Astrocyte (in vitro differentiated cells and primary cell): ENCODE measurements around the gene P2RX1. TPM values are rescaled to one million over a fixed set of nuclear protein-coding genes. Genes with fewer than 3 reads are reported as not detected.

Experiments used
- DNase-seq: peaks from one replicate; pipeline ENCODE4 v3.0.0-alpha.2; 2010; ENCODE audit warnings: low read depth
- FAIRE-seq: peaks from 2 replicates; lab custom pipeline; 2011; peaks lifted over from hg19 to GRCh38; lab: Jason Lieb, UNC
- H2AFZ ChIP-seq: 2 replicates; pipeline ENCODE4 v1.6.0; 2012; ENCODE audit warnings: low read depth, low read length, inconsistent platforms
- H3K27ac ChIP-seq: 2 replicates; pipeline ENCODE4 v1.5.1; 2011; ENCODE audit warnings: low read depth, low read length, inconsistent platforms
- H3K27me3 ChIP-seq: 2 replicates; pipeline ENCODE4 v1.6.0; 2011; ENCODE audit warnings: low read length, inconsistent platforms; ENCODE audit not compliant: insufficient read depth
- H3K36me3 ChIP-seq: 2 replicates; pipeline ENCODE4 v1.5.1; 2011; ENCODE audit warnings: low read length, inconsistent platforms; ENCODE audit not compliant: insufficient read depth
- H3K4me1 ChIP-seq: 2 replicates; pipeline ENCODE4 v1.5.1; 2011; ENCODE audit warnings: low read length, inconsistent platforms; ENCODE audit not compliant: insufficient read depth
- H3K4me2 ChIP-seq: 2 replicates; pipeline ENCODE4 v1.6.0; 2012; ENCODE audit warnings: low read length, inconsistent platforms
- H3K4me3 ChIP-seq: 2 replicates; pipeline ENCODE4 v1.5.1; 2011; ENCODE audit warnings: low read depth, mild to moderate bottlenecking, low read length, inconsistent platforms; ENCODE audit not compliant: insufficient read depth
- H3K79me2 ChIP-seq: 2 replicates; pipeline ENCODE4 v1.6.0; 2012; ENCODE audit warnings: mild to moderate bottlenecking, low read length, inconsistent platforms; ENCODE audit not compliant: insufficient read depth
- H3K9ac ChIP-seq: 2 replicates; pipeline ENCODE4 v1.6.0; 2012; ENCODE audit warnings: mild to moderate bottlenecking, low read length, inconsistent platforms
- H3K9me3 ChIP-seq: 2 replicates; pipeline ENCODE4 v1.5.1; 2012; ENCODE audit warnings: low read depth, mild to moderate bottlenecking, low read length, inconsistent platforms; ENCODE audit not compliant: insufficient read depth
- H4K20me1 ChIP-seq: 2 replicates; pipeline ENCODE4 v1.6.0; 2012; ENCODE audit warnings: low read length, inconsistent platforms; ENCODE audit not compliant: insufficient read depth
- H3K27ac Mint-ChIP-seq: one replicate; pipeline ENCODE4 v1.8.0; 2021; ENCODE audit warnings: mild to moderate bottlenecking, mixed read lengths; ENCODE audit not compliant: unreplicated experiment
- H3K27me3 Mint-ChIP-seq: one replicate; pipeline ENCODE4 v1.8.0; 2021; ENCODE audit warnings: low read depth, mixed read lengths; ENCODE audit not compliant: unreplicated experiment
- H3K36me3 Mint-ChIP-seq: one replicate; pipeline ENCODE4 v1.8.0; 2021; ENCODE audit warnings: low read depth, mixed read lengths; ENCODE audit not compliant: unreplicated experiment
- H3K4me1 Mint-ChIP-seq: one replicate; pipeline ENCODE4 v1.8.0; 2021; ENCODE audit warnings: low read depth, mixed read lengths; ENCODE audit not compliant: unreplicated experiment
- H3K4me3 Mint-ChIP-seq: one replicate; pipeline ENCODE4 v1.8.0; 2021; ENCODE audit warnings: mild to moderate bottlenecking, moderate library complexity, mixed read lengths; ENCODE audit not compliant: unreplicated experiment
- H3K9me3 Mint-ChIP-seq: one replicate; pipeline ENCODE4 v1.8.0; 2021; ENCODE audit warnings: mild to moderate bottlenecking, mixed read lengths; ENCODE audit not compliant: unreplicated experiment
- EZH2 ChIP-seq: IDR thresholded peaks from 2 replicates; pipeline ENCODE4 v1.6.1; 2012; ENCODE audit warnings: mild to moderate bottlenecking, low read length, inconsistent platforms; ENCODE audit not compliant: insufficient read depth
- total RNA-seq: library from RNA; stranded (reverse); gene quantifications from 2 replicates; pipeline ENCODE4 v1.2.1, GENCODE V29; 2021
- TF ChIP-seq, protein P1 (sequence below): IDR thresholded peaks from 2 replicates; pipeline ENCODE4 v1.5.1; 2011; ENCODE audit warnings: low read depth, mild to moderate bottlenecking, inconsistent platforms, low read length, moderate library complexity; ENCODE audit not compliant: insufficient read depth

Gene P2RX1
- total RNA-seq, 1 donor from 2014 or later = not detected

DNA sequence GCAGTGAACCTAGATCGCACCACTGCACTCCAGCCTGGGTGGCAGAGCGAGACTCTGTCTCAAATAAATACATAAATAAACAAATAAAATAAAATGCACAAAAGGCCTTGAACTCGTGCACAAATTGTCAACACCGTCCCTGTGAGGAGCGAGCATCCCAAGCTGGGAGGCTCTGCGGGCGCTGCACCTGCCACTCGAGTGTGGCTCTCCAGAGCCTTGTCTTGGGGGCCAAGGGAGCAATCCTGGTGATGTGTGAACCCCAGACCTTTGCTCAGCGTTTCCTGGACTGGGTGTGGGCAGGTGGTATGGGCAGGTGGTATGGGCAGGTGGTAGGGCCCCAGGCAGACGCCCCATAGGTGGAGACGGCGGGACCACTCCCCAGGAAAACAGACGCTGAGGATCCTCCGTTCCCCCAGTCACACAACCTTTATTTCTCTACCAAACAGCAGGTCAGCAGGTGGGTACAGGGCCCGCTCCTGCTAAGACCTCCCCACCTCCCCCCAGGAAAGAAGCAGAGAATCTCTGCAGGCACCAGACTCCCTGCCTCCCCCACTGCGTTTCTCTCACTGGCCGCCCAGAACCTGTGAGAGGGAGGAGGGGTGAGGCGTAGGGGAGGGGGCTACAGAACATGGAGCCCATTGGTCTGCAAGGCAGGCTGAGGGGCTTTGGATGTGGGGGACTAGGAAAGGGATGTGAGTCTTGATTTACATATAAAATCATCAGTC lies 7.4 kb upstream of the P2RX1 start:
- Histone ChIP-seq H3K9ac (no peak overlapping the region), H3K36me3 (no peaks in the 10 kb centered on the region), H4K20me1 (no peaks in the 10 kb centered on the region), H2AFZ (no peak overlapping the region), H3K4me1 (peaks cover 2% of the 10 kb centered on the region), H3K79me2 (no peaks in the 10 kb centered on the region), H3K9me3 (no peaks in the 10 kb centered on the region), H3K4me2 (no peak overlapping the region), H3K27ac (no peak overlapping the region), H3K4me3 (no peak overlapping the region), H3K27me3 (peaks cover 3% of the 10 kb centered on the region)
- H3K27ac Mint-ChIP-seq = no peak overlapping the region
- H3K4me3 Mint-ChIP-seq = peak overlapping the region; percentile 34
- DNase-seq = no peak
- peaks cover 19% of the 10 kb centered on the region for H3K27me3 Mint-ChIP-seq
- no peak for TF ChIP-seq EZH2
- TF ChIP-seq, protein P1, sequence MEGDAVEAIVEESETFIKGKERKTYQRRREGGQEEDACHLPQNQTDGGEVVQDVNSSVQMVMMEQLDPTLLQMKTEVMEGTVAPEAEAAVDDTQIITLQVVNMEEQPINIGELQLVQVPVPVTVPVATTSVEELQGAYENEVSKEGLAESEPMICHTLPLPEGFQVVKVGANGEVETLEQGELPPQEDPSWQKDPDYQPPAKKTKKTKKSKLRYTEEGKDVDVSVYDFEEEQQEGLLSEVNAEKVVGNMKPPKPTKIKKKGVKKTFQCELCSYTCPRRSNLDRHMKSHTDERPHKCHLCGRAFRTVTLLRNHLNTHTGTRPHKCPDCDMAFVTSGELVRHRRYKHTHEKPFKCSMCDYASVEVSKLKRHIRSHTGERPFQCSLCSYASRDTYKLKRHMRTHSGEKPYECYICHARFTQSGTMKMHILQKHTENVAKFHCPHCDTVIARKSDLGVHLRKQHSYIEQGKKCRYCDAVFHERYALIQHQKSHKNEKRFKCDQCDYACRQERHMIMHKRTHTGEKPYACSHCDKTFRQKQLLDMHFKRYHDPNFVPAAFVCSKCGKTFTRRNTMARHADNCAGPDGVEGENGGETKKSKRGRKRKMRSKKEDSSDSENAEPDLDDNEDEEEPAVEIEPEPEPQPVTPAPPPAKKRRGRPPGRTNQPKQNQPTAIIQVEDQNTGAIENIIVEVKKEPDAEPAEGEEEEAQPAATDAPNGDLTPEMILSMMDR = no peak
- FAIRE-seq = no peak
- peaks cover 10% of the 10 kb centered on the region for H3K4me1 Mint-ChIP-seq
- no peaks in the 10 kb centered on the region for H3K36me3 Mint-ChIP-seq
- no peaks in the 10 kb centered on the region for H3K9me3 Mint-ChIP-seq

DNA sequence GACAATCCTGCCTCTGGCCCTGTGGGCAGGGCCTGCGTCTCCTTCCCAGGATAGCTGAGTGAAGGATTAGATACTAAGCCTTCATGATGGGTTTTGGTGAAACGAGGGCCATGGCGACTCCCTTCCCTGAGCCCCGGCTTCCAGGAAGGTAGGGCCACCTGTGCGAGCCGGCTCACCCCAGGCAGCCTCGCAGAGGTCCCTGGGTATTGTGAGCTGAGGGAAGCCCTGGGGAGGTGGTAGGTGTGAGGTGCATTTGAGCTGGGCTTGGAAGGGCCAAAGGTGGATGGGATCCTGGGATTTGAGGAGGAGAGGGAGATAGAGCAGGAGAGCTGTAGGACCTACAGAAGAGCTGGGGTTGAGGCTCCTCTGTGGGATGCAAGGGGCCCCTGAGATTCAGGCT lies 6.5 kb upstream of the P2RX1 start:
- DNase-seq (no peak), FAIRE-seq (no peak)
- Histone ChIP-seq H3K27ac (no peak overlapping the region), H2AFZ (no peak overlapping the region), H3K4me1 (peaks cover 2% of the 10 kb centered on the region), H3K4me3 (no peak overlapping the region), H3K9me3 (no peaks in the 10 kb centered on the region), H3K79me2 (no peaks in the 10 kb centered on the region), H3K27me3 (peaks cover 3% of the 10 kb centered on the region), H4K20me1 (no peaks in the 10 kb centered on the region), H3K36me3 (no peaks in the 10 kb centered on the region), H3K4me2 (no peak overlapping the region), H3K9ac (no peak overlapping the region)
- peaks cover 23% of the 10 kb centered on the region for H3K27me3 Mint-ChIP-seq
- H3K4me1 Mint-ChIP-seq = peaks cover 7% of the 10 kb centered on the region
- TF ChIP-seq, protein P1 = no peak
- TF ChIP-seq EZH2 = no peak
- H3K36me3 Mint-ChIP-seq = no peaks in the 10 kb centered on the region
- H3K4me3 Mint-ChIP-seq = no peak overlapping the region
- no peaks in the 10 kb centered on the region for H3K9me3 Mint-ChIP-seq
- H3K27ac Mint-ChIP-seq = no peak overlapping the region
